GM18909 (cell line): ENCODE results near the gene PRKAG2.

ENCODE experiments used
- ATAC-seq: cut with Tn5 transposase; IDR thresholded peaks from one replicate; pipeline ENCODE4 v1.9.1; 2021; ENCODE audit warnings: mild to moderate bottlenecking; ENCODE audit not compliant: unreplicated experiment, poor library complexity

PRKAG2 gene

GRCh38 chr7:151707757-151708156, 169.2 kb downstream of the PRKAG2 start:
- ATAC-seq, result no peak

- ATAC-seq, result no peak
Observed at GRCh38 chr7:151707105-151707469, 169.8 kb downstream of the PRKAG2 start.

- ATAC-seq, result no peak
Observed at GRCh38 chr7:151706277-151707104, 170.4 kb downstream of the PRKAG2 start.

GRCh38 chr7:151705636-151706276, 171.2 kb downstream of the PRKAG2 start:
- no peak for ATAC-seq

DNA sequence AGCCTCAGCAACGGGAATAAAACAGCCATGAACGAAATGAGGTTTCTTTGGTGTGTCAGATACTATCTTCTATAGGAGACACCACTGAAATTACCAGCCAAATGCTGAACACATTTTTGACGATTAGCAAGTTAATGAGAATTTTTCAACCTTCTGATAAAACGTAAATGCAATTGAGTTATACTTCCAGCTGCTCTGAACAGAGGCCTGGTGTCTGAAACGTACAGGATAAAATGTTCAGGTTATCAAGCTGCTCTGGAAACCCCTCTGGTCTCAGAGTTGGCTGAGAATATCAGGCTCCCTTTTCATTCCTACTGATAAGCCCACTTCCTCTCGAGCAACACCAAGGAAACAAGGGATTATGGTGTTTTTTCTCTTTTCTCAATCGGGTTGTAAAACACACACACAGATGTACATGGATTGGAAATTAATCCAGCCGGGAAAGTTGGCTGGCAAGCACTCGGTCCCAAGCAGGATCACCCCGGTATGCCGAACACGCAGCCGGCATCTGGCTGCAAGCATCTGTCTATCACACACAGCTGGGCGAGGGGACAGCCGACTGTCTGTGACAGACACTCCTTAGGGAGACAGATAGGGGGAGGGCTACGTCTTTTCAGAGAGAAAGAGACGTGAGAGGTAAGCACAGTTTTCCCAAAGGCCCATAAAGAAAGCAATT, 171.8 kb downstream of the PRKAG2 start:
- no peak for ATAC-seq

GRCh38 chr7:151704299-151704959, 172.5 kb downstream of the PRKAG2 start:
- no peak for ATAC-seq

DNA sequence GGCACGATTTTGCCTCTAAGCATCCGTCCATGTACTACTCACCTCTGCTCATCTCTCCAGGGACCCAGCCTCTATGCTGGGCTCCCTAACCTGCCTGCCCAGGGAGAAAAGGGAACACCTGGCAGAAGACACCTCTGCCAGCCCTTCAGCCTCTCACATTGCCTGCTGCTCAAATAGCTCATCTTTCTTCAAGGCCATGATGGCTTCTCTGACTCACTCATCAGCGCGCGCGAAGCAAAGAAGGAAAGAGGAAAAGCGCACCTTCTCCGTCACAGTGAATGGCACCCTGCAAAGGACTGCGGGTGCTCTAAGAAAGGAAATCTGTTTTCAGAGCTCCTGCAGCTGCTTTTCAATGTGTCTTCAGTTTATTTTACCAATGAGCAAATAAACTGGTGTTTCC, 174.0 kb downstream of the PRKAG2 start:
- no peak for ATAC-seq

DNA sequence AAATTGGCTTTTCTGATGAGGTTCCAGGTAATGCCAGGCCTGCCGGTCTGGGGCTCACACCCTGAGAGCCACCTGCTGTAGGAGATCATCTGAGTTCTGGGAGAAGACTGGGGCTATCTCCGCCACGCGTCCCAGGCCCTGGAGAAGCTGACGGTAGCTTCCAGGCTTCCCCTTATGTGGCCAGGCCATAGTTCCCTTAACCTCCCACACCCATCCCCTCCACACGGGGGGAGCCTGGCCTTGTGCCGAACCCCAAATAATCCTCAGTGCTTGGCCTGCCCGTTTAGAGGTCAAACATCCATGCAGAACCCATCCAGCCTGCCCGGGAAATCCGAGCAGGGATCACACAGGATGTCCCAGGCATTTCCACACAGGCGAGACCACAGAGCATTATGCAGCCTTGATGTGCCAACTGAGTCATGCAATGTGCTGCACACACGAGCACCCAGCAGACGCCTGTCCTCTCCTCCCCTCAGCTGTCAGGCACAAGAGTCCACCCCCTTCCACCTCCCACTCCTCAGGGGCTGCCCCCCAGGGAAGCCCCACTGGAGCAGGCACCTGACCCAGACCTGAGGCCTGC, 176.2 kb downstream of the PRKAG2 start:
- no peak for ATAC-seq

DNA sequence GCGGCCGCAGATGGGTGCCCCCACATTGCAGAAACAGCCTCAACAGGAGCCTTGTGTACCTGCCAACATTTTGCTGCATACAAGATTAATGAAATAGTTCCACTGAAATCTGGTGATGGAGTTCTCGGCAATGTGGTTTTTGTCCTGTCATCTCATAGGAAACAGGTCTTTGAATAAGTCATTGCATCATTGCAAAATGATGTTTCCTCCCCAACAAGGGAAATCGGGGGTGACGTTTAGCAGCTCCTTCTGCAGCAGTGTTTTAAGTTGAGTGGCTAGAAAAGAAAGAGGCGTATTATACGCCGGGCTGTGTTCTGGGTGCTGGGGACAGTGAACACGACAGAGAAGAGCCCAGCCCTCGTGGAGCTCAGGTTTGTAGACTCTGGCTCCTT, 177.0 kb downstream of the PRKAG2 start:
- no peak for ATAC-seq

DNA sequence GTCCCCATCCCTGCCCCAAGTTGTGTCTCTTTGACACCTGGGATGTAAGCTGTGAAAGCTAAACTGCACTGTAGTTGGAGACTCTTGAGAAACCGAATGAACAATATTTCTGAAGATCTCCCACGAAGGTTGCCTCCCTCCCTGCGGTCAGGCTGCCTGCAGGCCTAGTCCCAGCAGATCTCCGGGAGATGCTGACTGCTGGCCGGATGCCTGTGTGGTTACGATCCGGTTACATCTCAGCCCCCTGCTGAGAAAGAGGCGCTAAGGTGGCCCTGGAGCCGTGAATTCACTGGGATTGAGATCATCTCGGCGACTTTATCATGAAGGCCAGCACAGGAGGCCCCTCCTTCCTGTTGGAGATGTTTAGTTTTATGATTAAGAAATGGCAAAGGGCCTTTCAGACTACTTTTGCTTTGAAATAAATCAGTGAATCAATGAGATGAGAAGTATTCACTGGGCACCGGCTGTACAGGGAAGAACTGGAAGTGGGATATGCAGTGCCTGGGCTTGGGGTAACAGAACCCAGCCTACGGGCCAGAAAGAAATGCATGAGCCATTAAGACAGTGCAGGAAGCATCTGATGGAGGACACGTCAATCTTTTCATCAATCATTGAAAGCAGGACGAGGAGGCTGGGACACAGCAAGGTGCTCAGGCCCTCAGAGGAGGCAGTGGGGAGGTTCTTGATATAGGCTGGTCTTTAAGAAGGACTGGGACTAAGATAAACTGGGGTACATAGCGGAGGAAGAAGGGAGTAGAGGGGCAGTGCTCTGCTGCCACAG, 177.6 kb downstream of the PRKAG2 start:
- no peak for ATAC-seq

DNA sequence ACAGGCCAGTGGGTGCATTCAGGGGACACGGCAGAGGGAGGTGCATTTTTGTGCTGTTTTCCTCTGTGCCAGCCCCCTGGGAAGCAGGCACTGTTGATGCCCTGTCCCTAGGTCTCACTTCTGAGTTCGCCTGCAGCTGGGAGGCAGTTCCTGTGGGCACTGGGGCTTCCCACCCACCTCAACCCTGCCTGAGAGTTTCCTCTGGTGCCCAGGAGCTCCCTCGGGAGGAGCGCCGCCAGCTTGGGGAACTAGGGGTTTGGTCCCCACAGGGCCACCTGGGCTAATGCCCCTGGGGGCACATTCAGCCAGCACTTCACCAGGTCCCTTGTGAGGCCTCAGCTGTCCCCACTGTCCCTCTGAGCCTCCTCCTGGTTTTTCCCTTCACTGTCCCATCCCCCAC, 179.0 kb downstream of the PRKAG2 start:
- ATAC-seq, result no peak

GRCh38 chr7:151697515-151697895, 179.4 kb downstream of the PRKAG2 start:
- no peak for ATAC-seq

- no peak for ATAC-seq
Observed at GRCh38 chr7:151696721-151697514, 180.0 kb downstream of the PRKAG2 start.

DNA sequence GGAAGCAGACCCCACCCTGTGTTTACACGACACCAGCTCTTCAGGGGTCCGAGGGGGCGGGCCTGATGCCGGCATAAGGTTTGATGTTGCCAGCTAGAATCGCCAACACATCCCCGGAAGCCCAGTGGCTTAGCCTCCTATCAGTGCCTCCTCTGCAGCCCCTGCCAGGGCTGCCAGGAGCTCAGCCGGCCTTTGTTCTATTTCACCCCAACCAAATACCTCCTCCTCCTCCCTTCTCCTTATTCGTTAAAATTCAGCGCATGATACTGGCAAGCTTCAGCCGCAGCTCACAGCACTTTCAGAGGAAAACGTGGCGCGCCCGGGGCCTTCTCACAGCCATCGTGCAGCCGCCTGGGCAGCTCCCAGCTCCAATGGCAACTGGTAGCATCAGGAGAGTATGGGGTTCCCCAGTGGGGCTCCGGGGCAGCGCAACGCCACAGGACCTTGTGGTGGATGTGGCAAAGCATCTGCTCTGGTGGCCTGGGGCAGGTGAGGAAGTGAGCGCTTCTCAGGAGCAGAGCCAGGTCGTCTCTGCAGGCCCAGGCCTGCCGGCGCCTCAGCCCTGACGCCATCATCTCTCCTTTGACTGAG, 180.9 kb downstream of the PRKAG2 start:
- no peak for ATAC-seq

DNA sequence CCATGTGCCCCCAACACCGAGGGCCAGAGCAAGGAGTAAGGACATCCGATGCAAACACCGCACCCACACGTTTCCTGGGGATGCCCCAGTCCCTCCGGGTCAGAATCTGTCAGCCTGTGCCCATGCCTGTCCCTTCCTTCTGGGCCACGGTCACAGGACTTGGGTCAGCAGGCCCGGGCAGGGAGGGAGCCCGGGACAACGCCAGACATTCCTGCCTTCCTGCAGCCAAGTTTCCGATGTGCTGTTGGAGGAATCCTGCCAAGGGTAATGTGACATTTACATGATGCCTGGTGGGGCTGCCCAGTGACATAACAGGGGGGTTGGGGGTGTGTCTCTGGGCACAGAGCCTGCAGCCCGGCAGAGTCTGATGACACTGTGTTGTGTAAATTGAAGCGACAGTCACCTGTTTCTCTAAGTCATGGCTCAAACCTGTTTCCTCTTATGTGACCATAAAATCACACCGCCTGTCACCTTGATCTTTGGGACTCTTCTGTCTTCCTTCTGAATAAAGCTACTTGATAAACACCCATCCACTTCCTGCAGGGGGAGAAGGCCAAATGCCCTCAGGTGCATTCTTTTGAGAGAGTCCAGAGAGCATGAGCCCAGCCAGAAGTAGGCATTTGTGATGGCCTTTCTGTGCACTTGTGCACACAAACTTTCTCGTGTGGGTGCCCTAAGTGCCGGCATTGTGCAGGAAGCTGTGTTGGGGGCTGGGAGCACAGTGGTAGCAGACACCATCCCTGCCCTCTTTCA, 181.9 kb downstream of the PRKAG2 start:
- no peak for ATAC-seq

- no peak for ATAC-seq
Observed at GRCh38 chr7:151694441-151694827, 182.5 kb downstream of the PRKAG2 start.

DNA sequence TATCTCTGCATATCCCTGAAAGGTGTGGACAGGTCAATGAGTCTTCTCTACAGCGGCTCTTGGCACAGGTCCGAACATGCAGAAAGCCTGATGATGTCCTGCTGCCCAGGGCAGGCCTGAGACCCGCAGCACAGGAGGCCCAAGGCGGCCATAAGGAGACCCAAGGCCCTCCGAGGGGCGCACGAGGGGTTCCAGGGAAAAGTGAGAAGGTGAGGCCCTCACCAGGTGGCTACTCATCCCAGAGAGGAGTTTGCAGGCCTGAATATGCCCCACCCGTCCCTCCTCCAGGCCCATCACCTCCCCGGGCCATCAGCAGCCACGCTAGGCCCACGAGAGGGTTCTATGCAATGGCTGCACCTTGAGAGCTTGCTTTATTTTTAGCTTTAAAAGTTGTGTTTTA, 183.8 kb downstream of the PRKAG2 start:
- ATAC-seq, result no peak

GRCh38 chr7:151692721-151693120, 184.2 kb downstream of the PRKAG2 start:
- ATAC-seq, result no peak
